ENCODE data around the gene IPO8. TPM values are rescaled to one million over a fixed set of nuclear protein-coding genes. Genes with fewer than 3 reads are reported as not detected.

The IPO8 gene
- total and polyA plus RNA-seq, 2 of the 8 experiments (the other 6 are each of a cell fraction or from before 2014, with no cell fraction given) = 7.2 to 59.8 TPM

DNA sequence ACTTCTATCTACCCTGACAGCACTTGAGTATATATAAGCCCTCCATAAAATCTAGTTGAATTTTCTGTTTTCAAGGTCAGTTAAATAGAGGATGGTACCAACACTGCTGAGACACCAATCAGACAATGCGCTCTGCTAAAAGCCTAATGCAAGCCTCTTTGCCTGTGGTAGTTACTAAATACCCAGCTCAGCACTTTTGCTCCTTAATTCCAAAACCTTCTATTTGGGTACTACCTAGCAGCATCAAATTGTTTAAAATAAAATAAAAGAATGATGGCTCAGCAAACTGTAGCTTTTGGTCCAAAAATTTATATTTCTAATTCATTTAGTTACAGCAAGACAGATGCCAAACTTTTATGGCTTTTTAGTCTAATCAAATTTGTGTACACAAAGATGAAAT, 107.9 kb downstream of the IPO8 start:
- H2BK15ac ChIP-seq (ENCODE audit: low read length) = no peak overlapping the region
- H2AK5ac ChIP-seq (ENCODE audit: low read depth, low read length) = no peak overlapping the region
- ChIA-PET POLR2A (ENCODE audit: partially characterized antibody) (no interaction called here), CTCF (ENCODE audit: partially characterized antibody) (no interaction called here)
- no peaks in the 10 kb centered on the region for H3K27me3 ChIP-seq (replicated peaks in 1 of 4; ENCODE audit: control insufficient read depth in 3 of 4, extremely low read depth in 1 of 4, insufficient read depth in 3 of 4, low read length in 3 of 4)
- H3K4me1 ChIP-seq (replicated peaks in 1 of 4; ENCODE audit: control insufficient read depth in 3 of 4, insufficient read depth in 4 of 4, low read length in 3 of 4) = no peaks in the 10 kb centered on the region
- FAIRE-seq = no peak
- H4K8ac ChIP-seq (ENCODE audit: extremely low read depth, insufficient read depth, low read length) = no peak overlapping the region
- H3K23ac ChIP-seq (ENCODE audit: insufficient read length) = no peak overlapping the region
- no peak overlapping the region for H3K14ac ChIP-seq (ENCODE audit: insufficient read length)
- H3K18ac ChIP-seq (ENCODE audit: extremely low read depth, low read length) = no peak overlapping the region
- no peak overlapping the region for H3K56ac ChIP-seq (replicated peaks; ENCODE audit: insufficient read length, low read depth, low read length)
- no peak overlapping the region for H3K27ac ChIP-seq (ENCODE audit: low read depth, low read length)
- H3K4me3 ChIP-seq (ENCODE audit: extremely low read depth in 1 of 4, insufficient read depth in 2 of 4, low read depth in 3 of 4, low read length in 4 of 4) = no peak overlapping the region
- no peaks in the 10 kb centered on the region for H3K23me2 ChIP-seq (ENCODE audit: low read depth, low read length)
- no peaks in the 10 kb centered on the region for H3K79me2 ChIP-seq (ENCODE audit: control insufficient read depth in 1 of 2, insufficient read depth in 2 of 2, low read length in 2 of 2)
- no peak overlapping the region for H2BK120ac ChIP-seq (replicated peaks; ENCODE audit: low read depth, low read length)
- no peak overlapping the region for H2BK5ac ChIP-seq (ENCODE audit: low read depth, low read length)
- H2BK12ac ChIP-seq (ENCODE audit: low read depth, low read length) = no peak overlapping the region
- H2BK20ac ChIP-seq (ENCODE audit: low read length) = no peak overlapping the region
- 100% methylated on average over 1 of the region's 1 CpG; no CpG with 5 or more reads in 1 of the 2 experiments for WGBS, 2 experiments (ENCODE audit: extremely low coverage in 1 of 2, insufficient coverage in 1 of 2, insufficient read length in 1 of 2, insufficient replicate concordance in 2 of 2, low coverage in 1 of 2, low lambda C conversion rate in 2 of 2, missing lambda C conversion rate in 1 of 2)
- H4K20me1 ChIP-seq (replicated peaks in 1 of 2; ENCODE audit: control insufficient read depth in 1 of 2, insufficient read depth in 2 of 2, low read length in 2 of 2) = no peaks in the 10 kb centered on the region
- no peak overlapping the region for H3K4me2 ChIP-seq (ENCODE audit: insufficient read depth in 1 of 2, low read depth in 2 of 2, low read length in 2 of 2)
- no peak overlapping the region for H3K4ac ChIP-seq (replicated peaks; ENCODE audit: insufficient read length, low read depth, low read length)
- DNase-seq (ENCODE audit: low read depth in 1 of 2, low spot score in 2 of 2) = no peak
- H3K36me3 ChIP-seq (ENCODE audit: control insufficient read depth in 2 of 4, insufficient read depth in 4 of 4, low read length in 3 of 4) = no peaks in the 10 kb centered on the region; a peak in 1 of 8 replicates
- no peaks in the 10 kb centered on the region for H3K79me1 ChIP-seq (ENCODE audit: low read depth, low read length)
- H4K5ac ChIP-seq (ENCODE audit: insufficient read length, low read depth, low read length) = no peak overlapping the region
- H3K9me3 ChIP-seq (ENCODE audit: insufficient read depth in 2 of 2, low read depth in 1 of 2, low read length in 1 of 2) = peaks cover 0 to 11% of the 10 kb centered on the region in 2 experiments; a peak in 2 of 4 replicates
- H4K91ac ChIP-seq (replicated peaks; ENCODE audit: insufficient read length, low read length) = no peak overlapping the region
- H3K9ac ChIP-seq (replicated peaks in 1 of 4; ENCODE audit: extremely low read depth in 1 of 4, low read depth in 3 of 4, low read length in 3 of 4) = no peak overlapping the region
- no peak overlapping the region for H2AFZ ChIP-seq (ENCODE audit: low read length)
- no peak for TF ChIP-seq HDAC2 (IDR thresholded peaks at IDR 0.05; ENCODE audit: borderline replicate concordance in 1 of 2, low read depth in 2 of 2, low read length in 2 of 2)
- TF ChIP-seq TBP (IDR thresholded peaks at IDR 0.05; ENCODE audit: low read depth, low read length) = no peak
- TF ChIP-seq, protein P1, sequence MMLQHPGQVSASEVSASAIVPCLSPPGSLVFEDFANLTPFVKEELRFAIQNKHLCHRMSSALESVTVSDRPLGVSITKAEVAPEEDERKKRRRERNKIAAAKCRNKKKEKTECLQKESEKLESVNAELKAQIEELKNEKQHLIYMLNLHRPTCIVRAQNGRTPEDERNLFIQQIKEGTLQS (IDR thresholded peaks at IDR 0.05; ENCODE audit: insufficient read depth, low read depth, low read length) = no peak
- no peak for TF ChIP-seq EZH2 (IDR thresholded peaks at IDR 0.05; ENCODE audit: low read depth, low read length, severe bottlenecking)
- TF ChIP-seq, protein P2, sequence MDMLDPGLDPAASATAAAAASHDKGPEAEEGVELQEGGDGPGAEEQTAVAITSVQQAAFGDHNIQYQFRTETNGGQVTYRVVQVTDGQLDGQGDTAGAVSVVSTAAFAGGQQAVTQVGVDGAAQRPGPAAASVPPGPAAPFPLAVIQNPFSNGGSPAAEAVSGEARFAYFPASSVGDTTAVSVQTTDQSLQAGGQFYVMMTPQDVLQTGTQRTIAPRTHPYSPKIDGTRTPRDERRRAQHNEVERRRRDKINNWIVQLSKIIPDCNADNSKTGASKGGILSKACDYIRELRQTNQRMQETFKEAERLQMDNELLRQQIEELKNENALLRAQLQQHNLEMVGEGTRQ (IDR thresholded peaks at IDR 0.05; ENCODE audit: low read length) = no peak
- TF ChIP-seq TEAD4 (IDR thresholded peaks at IDR 0.05; ENCODE audit: low read depth, low read length) = no peak
- no peak for TF ChIP-seq RBBP5 (IDR thresholded peaks at IDR 0.05; ENCODE audit: borderline replicate concordance, low read depth, low read length)
- no peak for TF ChIP-seq CREB1 (IDR thresholded peaks at IDR 0.05)
- TF ChIP-seq TCF12 (IDR thresholded peaks at IDR 0.05; ENCODE audit: low read depth, low read length) = no peak
- TF ChIP-seq TAF7 (optimal IDR thresholded peaks at IDR 0.05; ENCODE audit: borderline replicate concordance, low read depth, low read length) = no peak
- TF ChIP-seq POLR2A (IDR thresholded peaks at IDR 0.05; ENCODE audit: control extremely low read depth in 1 of 2, low read depth in 2 of 2, low read length in 2 of 2) = no peak
- no peak for TF ChIP-seq KDM5A (IDR thresholded peaks at IDR 0.05; ENCODE audit: low read length)
- no peak for TF ChIP-seq SP4 (IDR thresholded peaks at IDR 0.05; ENCODE audit: low read length)
- no peak for TF ChIP-seq NANOG (IDR thresholded peaks at IDR 0.05; ENCODE audit: insufficient read depth, low read depth, low read length, poor library complexity, severe bottlenecking)
